ENCODE results near the gene DUSP16.

DNA sequence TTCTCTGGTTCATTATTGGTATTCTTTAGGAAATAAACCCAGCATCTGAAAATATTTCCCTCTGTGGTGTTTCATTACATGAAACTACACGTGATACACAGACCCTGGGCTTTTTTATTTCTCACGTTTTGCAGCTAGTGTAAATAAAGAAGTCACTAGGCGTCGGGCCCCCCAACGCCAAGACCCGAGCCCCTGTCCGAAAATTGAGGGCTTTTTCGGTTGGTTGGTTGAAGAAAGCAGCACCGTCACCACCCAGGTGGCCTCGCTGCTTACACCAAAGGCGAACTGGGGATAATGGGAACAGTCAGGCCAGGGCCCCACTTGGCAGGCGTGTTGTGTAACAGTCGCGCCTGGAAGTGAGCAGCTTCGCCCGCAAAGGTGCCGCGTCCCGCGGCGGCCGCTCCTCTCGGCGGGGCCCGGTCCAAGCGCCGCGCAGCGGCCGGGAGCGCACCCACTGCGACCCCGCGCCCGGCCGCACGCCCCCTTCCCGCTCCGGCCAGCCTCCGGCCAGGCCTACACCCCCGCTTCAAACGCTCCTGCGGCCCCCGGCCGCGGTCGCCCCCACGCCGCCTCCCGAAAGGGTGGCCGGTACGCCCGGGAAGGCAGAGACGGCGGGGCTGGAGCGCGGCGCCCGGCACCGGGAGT lies 1.2 kb downstream of the DUSP16 start:
- TF ChIP-seq, protein P1, sequence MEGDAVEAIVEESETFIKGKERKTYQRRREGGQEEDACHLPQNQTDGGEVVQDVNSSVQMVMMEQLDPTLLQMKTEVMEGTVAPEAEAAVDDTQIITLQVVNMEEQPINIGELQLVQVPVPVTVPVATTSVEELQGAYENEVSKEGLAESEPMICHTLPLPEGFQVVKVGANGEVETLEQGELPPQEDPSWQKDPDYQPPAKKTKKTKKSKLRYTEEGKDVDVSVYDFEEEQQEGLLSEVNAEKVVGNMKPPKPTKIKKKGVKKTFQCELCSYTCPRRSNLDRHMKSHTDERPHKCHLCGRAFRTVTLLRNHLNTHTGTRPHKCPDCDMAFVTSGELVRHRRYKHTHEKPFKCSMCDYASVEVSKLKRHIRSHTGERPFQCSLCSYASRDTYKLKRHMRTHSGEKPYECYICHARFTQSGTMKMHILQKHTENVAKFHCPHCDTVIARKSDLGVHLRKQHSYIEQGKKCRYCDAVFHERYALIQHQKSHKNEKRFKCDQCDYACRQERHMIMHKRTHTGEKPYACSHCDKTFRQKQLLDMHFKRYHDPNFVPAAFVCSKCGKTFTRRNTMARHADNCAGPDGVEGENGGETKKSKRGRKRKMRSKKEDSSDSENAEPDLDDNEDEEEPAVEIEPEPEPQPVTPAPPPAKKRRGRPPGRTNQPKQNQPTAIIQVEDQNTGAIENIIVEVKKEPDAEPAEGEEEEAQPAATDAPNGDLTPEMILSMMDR (IDR thresholded peaks at IDR 0.05): no peak
- TF ChIP-seq MAX (CRISPR knock-in tag; IDR thresholded peaks at IDR 0.05): no peak
- TF ChIP-seq ZBTB21 (CRISPR knock-in tag; IDR thresholded peaks at IDR 0.05; ENCODE audit: borderline replicate concordance): no peak
- TF ChIP-seq, protein P2, sequence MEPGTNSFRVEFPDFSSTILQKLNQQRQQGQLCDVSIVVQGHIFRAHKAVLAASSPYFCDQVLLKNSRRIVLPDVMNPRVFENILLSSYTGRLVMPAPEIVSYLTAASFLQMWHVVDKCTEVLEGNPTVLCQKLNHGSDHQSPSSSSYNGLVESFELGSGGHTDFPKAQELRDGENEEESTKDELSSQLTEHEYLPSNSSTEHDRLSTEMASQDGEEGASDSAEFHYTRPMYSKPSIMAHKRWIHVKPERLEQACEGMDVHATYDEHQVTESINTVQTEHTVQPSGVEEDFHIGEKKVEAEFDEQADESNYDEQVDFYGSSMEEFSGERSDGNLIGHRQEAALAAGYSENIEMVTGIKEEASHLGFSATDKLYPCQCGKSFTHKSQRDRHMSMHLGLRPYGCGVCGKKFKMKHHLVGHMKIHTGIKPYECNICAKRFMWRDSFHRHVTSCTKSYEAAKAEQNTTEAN (CRISPR knock-in tag; IDR thresholded peaks at IDR 0.05): no peak
- TF ChIP-seq SP1 (CRISPR knock-in tag; conservative IDR thresholded peaks at IDR 0.05): no peak

Data from WTC11 (cell line).